ENCODE results near the gene NCBP3. TPM values are rescaled to one million over a fixed set of nuclear protein-coding genes. Genes with fewer than 3 reads are reported as not detected.
A peak's percentile ranks its signal among the peaks of the same experiment; 100 is the strongest.

The NCBP3 gene
- total and polyA plus RNA-seq, 2 of the 8 experiments (the other 6 are each of a cell fraction or from before 2014, with no cell fraction given), result 19.6 to 46.1 TPM

DNA sequence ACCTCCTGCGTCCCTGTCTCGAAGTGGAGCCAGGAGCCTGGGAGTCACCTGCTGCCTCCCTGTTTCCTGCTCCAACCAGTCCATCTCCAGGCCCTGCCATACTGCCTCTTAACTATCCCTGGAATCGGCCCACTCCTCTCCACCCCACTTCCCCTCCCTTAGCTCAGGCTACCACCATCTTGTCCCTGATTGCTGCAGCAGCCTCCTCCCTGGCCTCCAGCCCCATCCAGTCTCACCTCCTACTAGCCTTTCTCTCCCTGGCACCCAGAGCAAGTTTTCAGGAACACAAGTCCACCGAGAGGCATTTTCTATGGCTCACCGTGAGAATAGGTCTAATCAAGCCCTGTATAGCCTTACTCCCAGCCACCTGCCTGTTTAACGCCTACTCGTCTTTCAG is 47.7 kb upstream of the NCBP3 start:
- Histone ChIP-seq H4K20me1 (replicated peaks in 1 of 2; ENCODE audit: control insufficient read depth in 1 of 2, insufficient read depth in 2 of 2, low read length in 2 of 2) (peaks cover 3 to 8% of the 10 kb centered on the region in 2 experiments), H3K23ac (ENCODE audit: insufficient read length) (no peak overlapping the region), H4K91ac (replicated peaks; ENCODE audit: insufficient read length, low read length) (peak overlapping the region; percentile 1), H3K79me2 (ENCODE audit: control insufficient read depth in 1 of 2, insufficient read depth in 2 of 2, low read length in 2 of 2) (no peaks in the 10 kb centered on the region; a peak in 1 of 4 replicates), H3K9ac (replicated peaks in 1 of 4; ENCODE audit: extremely low read depth in 1 of 4, low read depth in 3 of 4, low read length in 3 of 4) (peak overlapping the region in 1 of 4 experiments; percentile 15; a peak in 1 of 7 replicates), H2BK15ac (ENCODE audit: low read length) (peak overlapping the region; percentile 100), H3K4me1 (replicated peaks in 1 of 4; ENCODE audit: control insufficient read depth in 3 of 4, insufficient read depth in 4 of 4, low read length in 3 of 4) (peaks cover 6 to 26% (median 20%) of the 10 kb centered on the region in 4 experiments), H3K79me1 (ENCODE audit: low read depth, low read length) (peaks cover 4% of the 10 kb centered on the region; the same call in 1 of the 2 replicates), H3K9me3 (ENCODE audit: insufficient read depth in 2 of 2, low read depth in 1 of 2, low read length in 1 of 2) (no peaks in the 10 kb centered on the region), H2AK5ac (ENCODE audit: low read depth, low read length) (no peak overlapping the region), H3K27ac (ENCODE audit: low read depth, low read length) (no peak overlapping the region), H2AFZ (ENCODE audit: low read length) (0 out of 2 replicates have a peak overlapping the region, but pooled peaks have one; percentile 43), H4K5ac (ENCODE audit: insufficient read length, low read depth, low read length) (peak overlapping the region; percentile 59), H3K23me2 (ENCODE audit: low read depth, low read length) (peaks cover 15% of the 10 kb centered on the region; the same call in 1 of the 2 replicates), H3K4ac (replicated peaks; ENCODE audit: insufficient read length, low read depth, low read length) (peak overlapping the region; percentile 61), H3K36me3 (ENCODE audit: control insufficient read depth in 2 of 4, insufficient read depth in 4 of 4, low read length in 3 of 4) (no peaks in the 10 kb centered on the region), H3K18ac (ENCODE audit: extremely low read depth, low read length) (peak overlapping the region; percentile 91), H2BK120ac (replicated peaks; ENCODE audit: low read depth, low read length) (peak overlapping the region; percentile 1), H3K14ac (ENCODE audit: insufficient read length) (no peak overlapping the region), H2BK12ac (ENCODE audit: low read depth, low read length) (peak overlapping the region; percentile 94; the same call in 1 of the 2 replicates), H3K4me2 (ENCODE audit: insufficient read depth in 1 of 2, low read depth in 2 of 2, low read length in 2 of 2) (peak overlapping the region; percentile 63 to 77), H3K56ac (replicated peaks; ENCODE audit: insufficient read length, low read depth, low read length) (no peak overlapping the region), H3K4me3 (ENCODE audit: extremely low read depth in 1 of 4, insufficient read depth in 2 of 4, low read depth in 3 of 4, low read length in 4 of 4) (peak overlapping the region; percentile 51 to 79 (median 54); a peak in 7 of 8 replicates), H3K27me3 (replicated peaks in 1 of 4; ENCODE audit: control insufficient read depth in 3 of 4, extremely low read depth in 1 of 4, insufficient read depth in 3 of 4, low read length in 3 of 4) (peaks cover 0 to 6% (median 1%) of the 10 kb centered on the region in 4 experiments; a peak in 3 of 7 replicates), H4K8ac (ENCODE audit: extremely low read depth, insufficient read depth, low read length) (peak overlapping the region; percentile 80; the same call in 1 of the 2 replicates), H2BK20ac (ENCODE audit: low read length) (peak overlapping the region; percentile 48; the same call in 1 of the 2 replicates), H2BK5ac (ENCODE audit: low read depth, low read length) (peak overlapping the region; percentile 97)
- CTCF ChIA-PET (ENCODE audit: partially characterized antibody), result interaction anchor here (0.5 to 3.8 kb wide), 9 partner anchors 9 to 113 kb away, joined by 3 to 17 read pairs (median 4); no protein-coding TSS in a partner anchor
- WGBS, 2 experiments (ENCODE audit: extremely low coverage in 1 of 2, insufficient coverage in 1 of 2, insufficient read length in 1 of 2, insufficient replicate concordance in 2 of 2, low coverage in 1 of 2, low lambda C conversion rate in 2 of 2, missing lambda C conversion rate in 1 of 2), result 78% methylated on average over 7 of the region's 7 CpGs; no CpG with 5 or more reads in 1 of the 2 experiments
- FAIRE-seq (no peak), DNase-seq (ENCODE audit: low read depth in 1 of 2, low spot score in 2 of 2) (no peak)
- POLR2A ChIA-PET (ENCODE audit: partially characterized antibody), result interaction anchor here (0.8 to 3.5 kb wide), 5 partner anchors 9 to 28 kb away, joined by 3 to 22 read pairs (median 4); no protein-coding TSS in a partner anchor
- TF ChIP-seq RBBP5 (IDR thresholded peaks at IDR 0.05; ENCODE audit: borderline replicate concordance, low read depth, low read length), result 0 out of 2 replicates have a peak, but pooled peaks have one; percentile 2
- TF ChIP-seq, protein P1, sequence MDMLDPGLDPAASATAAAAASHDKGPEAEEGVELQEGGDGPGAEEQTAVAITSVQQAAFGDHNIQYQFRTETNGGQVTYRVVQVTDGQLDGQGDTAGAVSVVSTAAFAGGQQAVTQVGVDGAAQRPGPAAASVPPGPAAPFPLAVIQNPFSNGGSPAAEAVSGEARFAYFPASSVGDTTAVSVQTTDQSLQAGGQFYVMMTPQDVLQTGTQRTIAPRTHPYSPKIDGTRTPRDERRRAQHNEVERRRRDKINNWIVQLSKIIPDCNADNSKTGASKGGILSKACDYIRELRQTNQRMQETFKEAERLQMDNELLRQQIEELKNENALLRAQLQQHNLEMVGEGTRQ (IDR thresholded peaks at IDR 0.05; ENCODE audit: low read length), result no peak
- no peak for TF ChIP-seq KDM1A (IDR thresholded peaks at IDR 0.05; ENCODE audit: borderline replicate concordance, low read length)
- no peak for TF ChIP-seq CEBPB (IDR thresholded peaks at IDR 0.05; ENCODE audit: low read depth, low read length)
- TF ChIP-seq CBX8 (IDR thresholded peaks at IDR 0.05; ENCODE audit: borderline replicate concordance, low read depth, low read length), result no peak
